K562 (cell line): ENCODE data around the gene MCCD1.

Experiments used
- ARID2 ChIP-seq: fragments of 450-650 bp; IDR thresholded peaks from 2 replicates; pipeline ENCODE4 v1.6.1; 2017; ENCODE audit warnings: antibody characterized with exemption, mild to moderate bottlenecking
- CREB1 ChIP-seq, 2 experiments: sonication (generic) in 1 of 2; formaldehyde crosslinking in 1 of 2; IDR thresholded peaks; 2 replicates each; pipeline versions ENCODE4 v1.6.1 to v1.8.0; 2012 to 2022; ENCODE audit warnings: inconsistent platforms in 1 of 2, mild to moderate bottlenecking in 1 of 2, missing genetic modification reagents in 1 of 2, moderate library complexity in 1 of 2
- ELK1 ChIP-seq: sonication (generic); formaldehyde crosslinking; IDR thresholded peaks from 2 replicates; pipeline ENCODE4 v1.8.1; 2022; ENCODE audit warnings: missing genetic modification reagents
- ETV1 ChIP-seq: fragments of 450-650 bp; conservative IDR thresholded peaks from 2 replicates; pipeline ENCODE4 v1.6.1; 2016; ENCODE audit warnings: missing genetic modification characterization, control low read depth, low read depth, missing compliant biosample characterization
- ETV6 ChIP-seq, 3 experiments: fragments of 150-350 bp in 1 of 3; sonication (generic) in 1 of 3; formaldehyde crosslinking in 1 of 3; IDR thresholded peaks; 2 replicates each; pipeline versions ENCODE4 v1.6.1 to v1.8.0; 2014 to 2022; ENCODE audit warnings: borderline replicate concordance in 2 of 3, low read depth in 2 of 3, antibody characterized with exemption in 1 of 3, low read length in 1 of 3, mild to moderate bottlenecking in 1 of 3, missing genetic modification reagents in 1 of 3
- EZH2 ChIP-seq: IDR thresholded peaks from 2 replicates; pipeline ENCODE4 v1.6.1; 2012; ENCODE audit warnings: low read depth, mild to moderate bottlenecking, inconsistent platforms, low read length, borderline replicate concordance
- FOXA1 ChIP-seq: fragments of 450-650 bp; IDR thresholded peaks from 2 replicates; pipeline ENCODE4 v1.6.1; 2016; ENCODE audit warnings: mild to moderate bottlenecking, borderline replicate concordance
- HEY1 ChIP-seq: fragments of 250-450 bp; sonication (Bioruptor Pico); IDR thresholded peaks from 2 replicates; pipeline ENCODE4 v1.5.0; 2020; ENCODE audit warnings: mild to moderate bottlenecking, moderate library complexity, borderline replicate concordance
- PHB2 ChIP-seq: fragments of 450-650 bp; IDR thresholded peaks from 2 replicates; pipeline ENCODE4 v1.6.1; 2017; ENCODE audit warnings: low read depth
- POLR2AphosphoS2 ChIP-seq: IDR thresholded peaks from 2 replicates; pipeline ENCODE4 v1.6.1; 2012; ENCODE audit warnings: low read length, improper control_type of control experiment
- POLR2G ChIP-seq: fragments of 200-400 bp; formaldehyde crosslinking; IDR thresholded peaks from 2 replicates; pipeline ENCODE4 v1.6.1; 2017; ENCODE audit warnings: low read depth, mild to moderate bottlenecking, antibody characterized with exemption, low read length, moderate library complexity
- TCF7L2 ChIP-seq: fragments of 150-350 bp; IDR thresholded peaks from 2 replicates; pipeline ENCODE4 v1.6.1; 2016; ENCODE audit warnings: low read depth, mild to moderate bottlenecking, low read length, moderate library complexity
- TF ChIP-seq, protein P1 (sequence below), 3 experiments: IDR thresholded peaks in 2 of 3; conservative IDR thresholded peaks in 1 of 3; 2 replicates each; pipeline ENCODE4 v1.5.1; 2011 to 2012; ENCODE audit warnings: low read length in 3 of 3, mild to moderate bottlenecking in 3 of 3, control low read depth in 2 of 3, improper control_type of control experiment in 1 of 3, inconsistent platforms in 1 of 3, low read depth in 1 of 3, mixed read lengths in 1 of 3, moderate library complexity in 1 of 3; ENCODE audit not compliant: insufficient read depth in 2 of 3

- TF ChIP-seq POLR2AphosphoS2 (no peak), EZH2 (no peak), FOXA1 (no peak), PHB2 (no peak), ETV6 (IDR thresholded peaks at IDR 0.05; ENCODE audit: borderline replicate concordance in 1 of 2, low read depth in 2 of 2, low read length in 1 of 2) (no peak), ETV6 (CRISPR knock-in tag; IDR thresholded peaks at IDR 0.05; ENCODE audit: borderline replicate concordance) (no peak), CREB1 (IDR thresholded peaks at IDR 0.05) (no peak), CREB1 (CRISPR knock-in tag; IDR thresholded peaks at IDR 0.05) (no peak), HEY1 (CRISPR knock-in tag) (no peak), TCF7L2 (no peak), ELK1 (CRISPR knock-in tag) (no peak), ETV1 (tag) (no peak), ARID2 (no peak), POLR2G (no peak)
- TF ChIP-seq, protein P1, sequence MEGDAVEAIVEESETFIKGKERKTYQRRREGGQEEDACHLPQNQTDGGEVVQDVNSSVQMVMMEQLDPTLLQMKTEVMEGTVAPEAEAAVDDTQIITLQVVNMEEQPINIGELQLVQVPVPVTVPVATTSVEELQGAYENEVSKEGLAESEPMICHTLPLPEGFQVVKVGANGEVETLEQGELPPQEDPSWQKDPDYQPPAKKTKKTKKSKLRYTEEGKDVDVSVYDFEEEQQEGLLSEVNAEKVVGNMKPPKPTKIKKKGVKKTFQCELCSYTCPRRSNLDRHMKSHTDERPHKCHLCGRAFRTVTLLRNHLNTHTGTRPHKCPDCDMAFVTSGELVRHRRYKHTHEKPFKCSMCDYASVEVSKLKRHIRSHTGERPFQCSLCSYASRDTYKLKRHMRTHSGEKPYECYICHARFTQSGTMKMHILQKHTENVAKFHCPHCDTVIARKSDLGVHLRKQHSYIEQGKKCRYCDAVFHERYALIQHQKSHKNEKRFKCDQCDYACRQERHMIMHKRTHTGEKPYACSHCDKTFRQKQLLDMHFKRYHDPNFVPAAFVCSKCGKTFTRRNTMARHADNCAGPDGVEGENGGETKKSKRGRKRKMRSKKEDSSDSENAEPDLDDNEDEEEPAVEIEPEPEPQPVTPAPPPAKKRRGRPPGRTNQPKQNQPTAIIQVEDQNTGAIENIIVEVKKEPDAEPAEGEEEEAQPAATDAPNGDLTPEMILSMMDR (IDR thresholded peaks at IDR 0.05 in 2 of 3, conservative IDR thresholded peaks at IDR 0.05 in 1 of 3; ENCODE audit: insufficient read depth in 2 of 3, low read depth in 1 of 3, low read length in 3 of 3), result no peak
Measured at GRCh38 chr6:31510007-31510406, 18.8 kb upstream of the MCCD1 start.
